Activated T-cell treated with anti-CD3 and anti-CD28 coated beads, Interleukin-2, amount 50 U/mL, for 4 hours (primary cell): ENCODE data around the gene MEGF8. TPM values are rescaled to one million over a fixed set of nuclear protein-coding genes. Genes with fewer than 3 reads are reported as not detected.

Experiments
- ATAC-seq, 2 donors: fragments of 200-7000 bp; cut with Tn5 transposase; one replicate each; pipeline ENCODE4 v1.10.0; 2021
- DNase-seq: peaks from one replicate; pipeline ENCODE4 v3.0.0-alpha.2; 2020
- H3K27me3 Mint-ChIP-seq: one replicate; pipeline ENCODE4 v1.8.0; 2021; ENCODE audit warnings: low read depth, mixed read lengths
- H3K36me3 Mint-ChIP-seq: one replicate; pipeline ENCODE4 v1.8.0; 2022; ENCODE audit warnings: mixed read lengths; ENCODE audit not compliant: insufficient read depth
- H3K4me1 Mint-ChIP-seq: one replicate; pipeline ENCODE4 v1.8.0; 2021; ENCODE audit warnings: low read depth, mixed read lengths
- H3K4me3 Mint-ChIP-seq: one replicate; pipeline ENCODE4 v1.8.0; 2021; ENCODE audit warnings: mild to moderate bottlenecking, moderate library complexity, mixed read lengths
- H3K9me3 Mint-ChIP-seq: one replicate; pipeline ENCODE4 v1.8.0; 2021; ENCODE audit warnings: mixed read lengths
- total RNA-seq, 3 donors: library from RNA; stranded (reverse); gene quantifications; one replicate each; pipeline ENCODE4 v1.2.1, GENCODE V29; 2021

MEGF8 gene
- total RNA-seq, 3 donors from 2014 or later: 6.9 to 7.6 (median 6.9) TPM

- no peaks in the 10 kb centered on the region for H3K27me3 Mint-ChIP-seq
- H3K36me3 Mint-ChIP-seq: peaks cover 2% of the 10 kb centered on the region
- DNase-seq (peak; percentile 76), ATAC-seq (peak; percentile 72 to 73)
- peak overlapping the region; percentile 78 for H3K4me3 Mint-ChIP-seq
- no peaks in the 10 kb centered on the region for H3K9me3 Mint-ChIP-seq
- peaks cover 31% of the 10 kb centered on the region for H3K4me1 Mint-ChIP-seq
These were observed 76.2 kb downstream of the MEGF8 start for GRCh38 chr19:42401365-42402303.

- DNase-seq (no peak), ATAC-seq (peak in 1 of 2 donors; percentile 2)
- H3K9me3 Mint-ChIP-seq: no peaks in the 10 kb centered on the region
- H3K36me3 Mint-ChIP-seq: peaks cover 2% of the 10 kb centered on the region
- H3K4me1 Mint-ChIP-seq: peaks cover 23% of the 10 kb centered on the region
- H3K27me3 Mint-ChIP-seq: no peaks in the 10 kb centered on the region
- peak overlapping the region; percentile 78 for H3K4me3 Mint-ChIP-seq
These were observed 77.1 kb downstream of the MEGF8 start for GRCh38 chr19:42402376-42403116.

- Mint-ChIP-seq H3K4me1 (peaks cover 17% of the 10 kb centered on the region), H3K27me3 (no peaks in the 10 kb centered on the region), H3K36me3 (peaks cover 6% of the 10 kb centered on the region), H3K4me3 (no peak overlapping the region), H3K9me3 (no peaks in the 10 kb centered on the region)
- no peak for ATAC-seq
- DNase-seq: no peak
These were observed 78.2 kb downstream of the MEGF8 start for GRCh38 chr19:42403586-42403985.

- Mint-ChIP-seq H3K9me3 (no peaks in the 10 kb centered on the region), H3K27me3 (no peaks in the 10 kb centered on the region), H3K4me3 (no peak overlapping the region), H3K4me1 (peaks cover 7% of the 10 kb centered on the region), H3K36me3 (peaks cover 9% of the 10 kb centered on the region)
- ATAC-seq (no peak), DNase-seq (no peak)
These were observed 80.7 kb downstream of the MEGF8 start for GRCh38 chr19:42406111-42406510.

- DNase-seq (no peak), ATAC-seq (no peak)
- Mint-ChIP-seq H3K4me3 (no peak overlapping the region), H3K36me3 (peaks cover 10% of the 10 kb centered on the region), H3K4me1 (peaks cover 2% of the 10 kb centered on the region), H3K9me3 (no peaks in the 10 kb centered on the region), H3K27me3 (no peaks in the 10 kb centered on the region)
These were observed 81.8 kb downstream of the MEGF8 start for GRCh38 chr19:42407085-42407815.

- Mint-ChIP-seq H3K9me3 (no peaks in the 10 kb centered on the region), H3K4me3 (no peak overlapping the region), H3K4me1 (no peaks in the 10 kb centered on the region), H3K27me3 (no peaks in the 10 kb centered on the region), H3K36me3 (peaks cover 10% of the 10 kb centered on the region)
- no peak for DNase-seq
- no peak for ATAC-seq
These were observed 82.4 kb downstream of the MEGF8 start for GRCh38 chr19:42407816-42408175.

GRCh38 chr19:42409477-42409876 is 84.0 kb downstream of the MEGF8 start:
- ATAC-seq: no peak
- Mint-ChIP-seq H3K4me1 (no peaks in the 10 kb centered on the region), H3K27me3 (no peaks in the 10 kb centered on the region)

GRCh38 chr19:42410371-42410770 is 84.9 kb downstream of the MEGF8 start:
- Mint-ChIP-seq H3K27me3 (no peaks in the 10 kb centered on the region), H3K9me3 (no peaks in the 10 kb centered on the region), H3K4me3 (no peak overlapping the region), H3K36me3 (peaks cover 10% of the 10 kb centered on the region), H3K4me1 (no peaks in the 10 kb centered on the region)
- DNase-seq: no peak
- no peak for ATAC-seq

More at GRCh38 chr19:42409477-42409876, 84.0 kb downstream of the MEGF8 start:
- Mint-ChIP-seq H3K9me3 (no peaks in the 10 kb centered on the region), H3K4me3 (no peak overlapping the region), H3K36me3 (peaks cover 8% of the 10 kb centered on the region)
- DNase-seq: no peak

GRCh38 chr19:42411581-42412178 is 86.2 kb downstream of the MEGF8 start:
- peaks cover 10% of the 10 kb centered on the region for H3K36me3 Mint-ChIP-seq
- H3K4me3 Mint-ChIP-seq: no peak overlapping the region

GRCh38 chr19:42412227-42412626 is 86.8 kb downstream of the MEGF8 start:
- ATAC-seq (no peak), DNase-seq (no peak)
- Mint-ChIP-seq H3K27me3 (no peaks in the 10 kb centered on the region), H3K4me1 (no peaks in the 10 kb centered on the region), H3K9me3 (no peaks in the 10 kb centered on the region), H3K36me3 (peaks cover 10% of the 10 kb centered on the region), H3K4me3 (no peak overlapping the region)

More at GRCh38 chr19:42411581-42412178, 86.2 kb downstream of the MEGF8 start:
- Mint-ChIP-seq H3K9me3 (no peaks in the 10 kb centered on the region), H3K27me3 (no peaks in the 10 kb centered on the region), H3K4me1 (no peaks in the 10 kb centered on the region)
- ATAC-seq (no peak), DNase-seq (no peak)

GRCh38 chr19:42412661-42413076 is 87.2 kb downstream of the MEGF8 start:
- ATAC-seq (no peak), DNase-seq (no peak)
- Mint-ChIP-seq H3K4me1 (no peaks in the 10 kb centered on the region), H3K36me3 (peaks cover 10% of the 10 kb centered on the region), H3K9me3 (no peaks in the 10 kb centered on the region), H3K27me3 (no peaks in the 10 kb centered on the region), H3K4me3 (no peak overlapping the region)

- no peak for ATAC-seq
- Mint-ChIP-seq H3K27me3 (no peaks in the 10 kb centered on the region), H3K9me3 (no peaks in the 10 kb centered on the region), H3K4me3 (no peak overlapping the region), H3K4me1 (peaks cover 44% of the 10 kb centered on the region), H3K36me3 (peaks cover 2% of the 10 kb centered on the region)
- DNase-seq: no peak
These were observed 93.9 kb downstream of the MEGF8 start for GRCh38 chr19:42419309-42419708.

- ATAC-seq (peak; percentile 9 to 27), DNase-seq (peak; percentile 71)
- H3K4me1 Mint-ChIP-seq: peaks cover 44% of the 10 kb centered on the region
- no peaks in the 10 kb centered on the region for H3K36me3 Mint-ChIP-seq
- H3K9me3 Mint-ChIP-seq: no peaks in the 10 kb centered on the region
- H3K27me3 Mint-ChIP-seq: no peaks in the 10 kb centered on the region
- peak overlapping the region; percentile 33 for H3K4me3 Mint-ChIP-seq
These were observed 94.7 kb downstream of the MEGF8 start for GRCh38 chr19:42420055-42420544.

GRCh38 chr19:42421101-42421500 is 95.7 kb downstream of the MEGF8 start:
- Mint-ChIP-seq H3K4me1 (peaks cover 44% of the 10 kb centered on the region), H3K27me3 (no peaks in the 10 kb centered on the region), H3K36me3 (no peaks in the 10 kb centered on the region), H3K4me3 (no peak overlapping the region), H3K9me3 (no peaks in the 10 kb centered on the region)
- DNase-seq: no peak
- ATAC-seq: no peak
